Gastrocnemius medialis (tissue), 4 donors: Measurements from ENCODE around the gene TEX264. TPM values are rescaled to one million over a fixed set of nuclear protein-coding genes. Genes with fewer than 3 reads are reported as not detected.

Experiments
- ATAC-seq, 2 donors: fragments of 150-250 bp; one replicate each; pipeline ENCODE4 v1.9.1; 2016
- DNase-seq, 2 donors: peaks; one replicate each; pipeline ENCODE4 v3.0.0-alpha.2; 2019
- H3K27ac ChIP-seq, 4 donors: fragments of 200-600 bp; sonication (generic); 1 replicate in 1 of 4; 2 replicates in 3 of 4; pipeline ENCODE4 v1.5.1; 2016 to 2018; ENCODE audit warnings: mild to moderate bottlenecking in 2 of 4, moderate library complexity in 1 of 4
- H3K27me3 ChIP-seq, 3 donors: fragments of 200-600 bp; sonication (generic) in 2 of 3; 1 replicate in 1 of 3; 2 replicates in 2 of 3; pipeline versions ENCODE4 v1.5.1 to v1.6.0; 2016 to 2019; ENCODE audit warnings: mild to moderate bottlenecking in 1 of 3, moderate library complexity in 1 of 3
- H3K36me3 ChIP-seq, 2 donors: fragments of 200-600 bp; sonication (generic) in 1 of 2; one replicate each; pipeline ENCODE4 v1.5.1; 2017 to 2018
- H3K4me1 ChIP-seq, 2 donors: fragments of 200-600 bp; sonication (generic) in 1 of 2; one replicate each; pipeline ENCODE4 v1.5.1; 2016 to 2017; ENCODE audit warnings: mild to moderate bottlenecking in 2 of 2
- H3K4me3 ChIP-seq, 4 donors: fragments of 200-600 bp; sonication (generic) in 3 of 4; 1 replicate in 1 of 4; 2 replicates in 3 of 4; pipeline ENCODE4 v1.5.1; 2016 to 2019; ENCODE audit warnings: mild to moderate bottlenecking in 2 of 4
- H3K9me3 ChIP-seq, 3 donors: fragments of 200-600 bp; sonication (generic) in 2 of 3; 1 replicate in 1 of 3; 2 replicates in 2 of 3; pipeline ENCODE4 v1.5.1; 2016 to 2019
- CTCF ChIP-seq, 5 experiments: fragments of 450-650 bp in 3 of 5; fragments of 200-600 bp in 2 of 5; sonication (generic) in 2 of 5; IDR thresholded peaks in 4 of 5; conservative IDR thresholded peaks in 1 of 5; 1 replicate in 4 of 5; 2 replicates in 1 of 5; pipeline ENCODE4 v1.5.1; 2016 to 2019; ENCODE audit warnings: antibody characterized with exemption in 5 of 5, mild to moderate bottlenecking in 3 of 5, moderate library complexity in 3 of 5
- POLR2A ChIP-seq, 2 donors: fragments of 450-650 bp; IDR thresholded peaks; one replicate each; pipeline ENCODE4 v1.6.1; 2017; ENCODE audit warnings: antibody characterized with exemption in 2 of 2, mild to moderate bottlenecking in 2 of 2, moderate library complexity in 2 of 2
- in situ Hi-C, 4 donors: fragments of 200-750 bp; cut with MboI; loops; one replicate each; pipeline versions ENCODE4 v1.15.0 to v1.8.0; 2017; ENCODE audit warnings: low sequenced_read_pairs in 4 of 4
- intact Hi-C: fragments of 100-400 bp; cut with DNase I; formaldehyde crosslinking; loops from one replicate; pipeline ENCODE4 v1.15.1; 2023; ENCODE audit warnings: low total_unique reads
- total RNA-seq, 4 donors: library from RNA; depleted of rRNA; stranded (reverse); fragments of >200 nt; gene quantifications; one replicate each; pipeline versions ENCODE4 v1.1.0 to v1.2.3, GENCODE V29; 2016

TEX264 gene
- total RNA-seq, 4 donors from 2014 or later, result 43.9 to 83.5 (median 54.3) TPM

GRCh38 chr3:51686056-51686455 is 15.0 kb downstream of the TEX264 start:
- in situ Hi-C loops, result loop anchor here in 1 of 4 donors (25.0 kb wide), 1 partner anchor 299 kb away; the partner anchor contains the start of genes MANF and RBM15B
- H3K9me3 ChIP-seq, result no peaks in the 10 kb centered on the region
- intact Hi-C loops, result no loop called here
- H3K4me3 ChIP-seq, result no peak overlapping the region
- H3K36me3 ChIP-seq, result peaks cover 0 to 18% of the 10 kb centered on the region in 2 donors
- TF ChIP-seq POLR2A (IDR thresholded peaks at IDR 0.05) (no peak), CTCF (IDR thresholded peaks at IDR 0.05 in 4 of 5, conservative IDR thresholded peaks at IDR 0.05 in 1 of 5) (no peak)
- DNase-seq, result no peak
- H3K27ac ChIP-seq, result peak overlapping the region; percentile 68 to 82 (median 81)
- no peaks in the 10 kb centered on the region for H3K27me3 ChIP-seq
- peaks cover 28 to 48% of the 10 kb centered on the region in 2 donors for H3K4me1 ChIP-seq
- ATAC-seq, result no peak

- H3K4me1 ChIP-seq, result peaks cover 28 to 43% of the 10 kb centered on the region in 2 donors
- DNase-seq (peak in 1 of 2 donors; percentile 33), ATAC-seq (peak; percentile 32 to 61)
- H3K27me3 ChIP-seq, result no peaks in the 10 kb centered on the region
- peaks cover 0 to 18% of the 10 kb centered on the region in 2 donors for H3K36me3 ChIP-seq
- intact Hi-C loops, result no loop called here
- H3K4me3 ChIP-seq, result no peak overlapping the region
- peak in 1 of 2 donors; percentile 5 for TF ChIP-seq POLR2A (IDR thresholded peaks at IDR 0.05)
- no peak for TF ChIP-seq CTCF (IDR thresholded peaks at IDR 0.05 in 4 of 5, conservative IDR thresholded peaks at IDR 0.05 in 1 of 5)
- H3K27ac ChIP-seq, result peak overlapping the region; percentile 68 to 82 (median 81)
- in situ Hi-C loops, result loop anchor here in 1 of 4 donors (25.0 kb wide), 1 partner anchor 299 kb away; the partner anchor contains the start of genes MANF and RBM15B
- no peaks in the 10 kb centered on the region for H3K9me3 ChIP-seq
Observed at GRCh38 chr3:51686512-51687215, 15.6 kb downstream of the TEX264 start.

- ATAC-seq (no peak), DNase-seq (no peak)
- H3K9me3 ChIP-seq, result no peaks in the 10 kb centered on the region
- H3K27ac ChIP-seq, result peak overlapping the region; percentile 68 to 82 (median 81)
- H3K27me3 ChIP-seq, result no peaks in the 10 kb centered on the region
- H3K4me1 ChIP-seq, result peaks cover 28 to 39% of the 10 kb centered on the region in 2 donors
- intact Hi-C loops, result no loop called here
- no peak overlapping the region for H3K4me3 ChIP-seq
- peaks cover 0 to 20% of the 10 kb centered on the region in 2 donors for H3K36me3 ChIP-seq
- TF ChIP-seq POLR2A (IDR thresholded peaks at IDR 0.05), result no peak
- TF ChIP-seq CTCF (IDR thresholded peaks at IDR 0.05 in 4 of 5, conservative IDR thresholded peaks at IDR 0.05 in 1 of 5), result no peak
- in situ Hi-C loops, result loop anchor here in 1 of 4 donors (25.0 kb wide), 1 partner anchor 300 kb away; the partner anchor contains the start of genes MANF and RBM15B
Observed at GRCh38 chr3:51687431-51688205, 16.6 kb downstream of the TEX264 start.

- intact Hi-C loops, result no loop called here
Observed at GRCh38 chr3:51688206-51688600, 17.2 kb downstream of the TEX264 start.

More at GRCh38 chr3:51688206-51688600, 17.2 kb downstream of the TEX264 start:
- no peaks in the 10 kb centered on the region for H3K27me3 ChIP-seq
- no peak for ATAC-seq
- no peak overlapping the region for H3K4me3 ChIP-seq
- H3K4me1 ChIP-seq, result peaks cover 28 to 39% of the 10 kb centered on the region in 2 donors
- in situ Hi-C loops, result loop anchor here in 1 of 4 donors (25.0 kb wide), 1 partner anchor 301 kb away; the partner anchor contains the start of genes MANF and RBM15B
- peaks cover 0 to 24% of the 10 kb centered on the region in 2 donors for H3K36me3 ChIP-seq
- no peak for TF ChIP-seq CTCF (IDR thresholded peaks at IDR 0.05 in 4 of 5, conservative IDR thresholded peaks at IDR 0.05 in 1 of 5)
- TF ChIP-seq POLR2A (IDR thresholded peaks at IDR 0.05), result no peak
- peak overlapping the region in 3 of 4 donors; percentile 81 to 82 (median 81) for H3K27ac ChIP-seq
- no peak for DNase-seq
- no peaks in the 10 kb centered on the region for H3K9me3 ChIP-seq
